ENCODE data around the gene BSX.

Gene BSX

GRCh38 chr11:122954455-122954854 is 27.2 kb downstream of the BSX start:
- no peak for DNase-seq

GRCh38 chr11:122951211-122951610 is 30.4 kb downstream of the BSX start:
- no peak for DNase-seq

- DNase-seq: no peak
These were observed 43.1 kb downstream of the BSX start for GRCh38 chr11:122938557-122938956.

GRCh38 chr11:122937983-122938382 is 43.7 kb downstream of the BSX start:
- DNase-seq: no peak

- no peak for DNase-seq
These were observed 48.2 kb downstream of the BSX start for GRCh38 chr11:122933416-122933815.

GRCh38 chr11:122931510-122931909 is 50.1 kb downstream of the BSX start:
- no peak for DNase-seq
